ENCODE data around the gene GDPGP1.

GRCh38 chr15:90225047-90225446 is 9.0 kb upstream of the GDPGP1 start:
- TF ChIP-seq CTCF (IDR thresholded peaks at IDR 0.05; ENCODE audit: low read length): no peak
- no peak for TF ChIP-seq EZH2 (IDR thresholded peaks at IDR 0.05; ENCODE audit: borderline replicate concordance, low read length)

Measured in OCI-LY1 (cell line).